Activated T-cell treated with anti-CD3 and anti-CD28 coated beads, Interleukin-2, amount 50 U/mL, for 1 hour (primary cell): ENCODE measurements around the gene TMEM237.
A peak's percentile ranks its signal among the peaks of the same experiment; 100 is the strongest.
"Not testable (repeated sequence)": the region's sequence is repeated elsewhere in the genome, so short reads cannot be mapped to it uniquely, and the experiment has no call there.

Source experiments
- DNase-seq: peaks from one replicate; pipeline ENCODE4 v3.0.0-alpha.2; 2020

The TMEM237 gene

GRCh38 chr2:201643216-201643890 is at the start of gene TMEM237:
Gene TMEM237, minus strand, starts transcription at chr2:201643503. Its CDS starts 103 bp downstream, at chr2:201643400.
- no peak for DNase-seq

GRCh38 chr2:201685156-201685555 is 41.9 kb upstream of the TMEM237 start:
- no peak for DNase-seq

GRCh38 chr2:201680743-201681142 is 37.4 kb upstream of the TMEM237 start:
- DNase-seq = no peak

GRCh38 chr2:201678401-201678800 is 35.1 kb upstream of the TMEM237 start:
- no peak for DNase-seq

GRCh38 chr2:201675454-201675853 is 32.2 kb upstream of the TMEM237 start:
- DNase-seq = no peak

GRCh38 chr2:201674794-201675193 is 31.5 kb upstream of the TMEM237 start:
- DNase-seq = no peak

GRCh38 chr2:201674298-201674697 is 31.0 kb upstream of the TMEM237 start:
- DNase-seq = no peak

- DNase-seq = no peak
Observed at GRCh38 chr2:201673546-201673945, 30.2 kb upstream of the TMEM237 start.

- not testable (repeated sequence) for DNase-seq
Observed at GRCh38 chr2:201671205-201671604, 27.9 kb upstream of the TMEM237 start.

GRCh38 chr2:201669865-201670264 is 26.6 kb upstream of the TMEM237 start:
- DNase-seq = no peak

GRCh38 chr2:201668402-201668910 is 25.2 kb upstream of the TMEM237 start:
- no peak for DNase-seq

GRCh38 chr2:201664334-201664733 is 21.0 kb upstream of the TMEM237 start:
- no peak for DNase-seq

GRCh38 chr2:201661366-201661765 is 18.1 kb upstream of the TMEM237 start:
- DNase-seq = no peak

- no peak for DNase-seq
Observed at GRCh38 chr2:201660293-201660895, 17.1 kb upstream of the TMEM237 start.

GRCh38 chr2:201656740-201657139 is 13.4 kb upstream of the TMEM237 start:
- no peak for DNase-seq

GRCh38 chr2:201656102-201656501 is 12.8 kb upstream of the TMEM237 start:
- no peak for DNase-seq

- no peak for DNase-seq
Observed at GRCh38 chr2:201654616-201655384, 11.5 kb upstream of the TMEM237 start.

- no peak for DNase-seq
Observed at GRCh38 chr2:201653221-201653620, 9.9 kb upstream of the TMEM237 start.

GRCh38 chr2:201649442-201649841 is 6.1 kb upstream of the TMEM237 start:
- DNase-seq = no peak

- DNase-seq = no peak
Observed at GRCh38 chr2:201647431-201647830, 4.1 kb upstream of the TMEM237 start.

- no peak for DNase-seq
Observed at GRCh38 chr2:201644001-201644400, 698 bp upstream of the TMEM237 start.

GRCh38 chr2:201642579-201643215 is 606 bp downstream of the TMEM237 start:
- DNase-seq = peak; percentile 90

GRCh38 chr2:201642086-201642578 is 1.2 kb downstream of the TMEM237 start:
- DNase-seq = no peak
